Measurements from ENCODE around the gene IGFBP3. TPM values are rescaled to one million over a fixed set of nuclear protein-coding genes. Genes with fewer than 3 reads are reported as not detected.
A peak's percentile ranks its signal among the peaks of the same experiment; 100 is the strongest.

IGFBP3 gene
- total and polyA plus RNA-seq, 2 of the 13 experiments (the other 11 are each of a cell fraction or from before 2014, with no cell fraction given): 57.5 TPM; not detected in 1

DNA sequence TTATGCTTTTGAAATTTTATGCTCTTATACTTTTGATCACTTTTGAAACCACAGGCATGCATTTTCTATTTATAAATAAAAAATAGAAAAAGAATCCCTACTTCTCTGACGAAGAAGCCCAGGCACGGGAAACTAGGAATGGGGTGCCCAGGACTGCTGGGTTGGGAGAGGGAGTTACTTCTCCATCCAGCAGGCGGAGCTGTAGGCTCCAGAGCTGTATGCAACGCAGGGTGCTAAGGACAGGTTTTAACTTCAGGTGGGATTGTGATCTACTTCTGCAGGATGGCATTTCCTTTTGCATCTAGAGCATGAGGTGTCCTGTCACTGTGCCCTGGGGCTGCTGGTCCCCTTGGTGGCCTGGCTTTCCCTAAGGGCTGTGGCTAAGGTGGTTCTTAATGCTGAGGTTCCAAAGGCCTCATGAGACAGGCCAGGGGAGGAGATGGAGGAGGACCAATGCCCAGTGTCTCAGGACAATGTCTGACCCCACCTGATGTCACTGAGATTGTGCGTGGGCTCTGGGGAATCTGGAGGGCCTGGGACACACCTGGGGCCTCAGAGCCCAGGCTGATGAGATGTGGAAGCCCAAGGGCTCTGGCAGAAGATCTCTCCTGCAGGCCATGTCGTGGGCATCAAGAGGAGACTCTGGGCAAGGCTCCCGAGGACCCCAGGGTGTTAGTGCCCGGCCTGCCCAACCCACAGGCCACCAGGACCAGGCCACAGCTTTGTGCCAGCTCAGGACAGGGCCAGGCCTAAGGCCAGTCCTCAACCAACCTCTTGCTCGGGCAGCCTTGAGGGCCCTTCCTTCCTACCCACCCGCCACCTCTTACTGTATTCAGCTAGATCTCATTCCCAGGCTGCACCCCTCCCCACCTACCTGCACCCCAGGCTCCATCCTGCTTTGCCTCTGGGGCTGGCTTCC is 48.7 kb downstream of the IGFBP3 start (continued):
- TF ChIP-seq, protein P1, sequence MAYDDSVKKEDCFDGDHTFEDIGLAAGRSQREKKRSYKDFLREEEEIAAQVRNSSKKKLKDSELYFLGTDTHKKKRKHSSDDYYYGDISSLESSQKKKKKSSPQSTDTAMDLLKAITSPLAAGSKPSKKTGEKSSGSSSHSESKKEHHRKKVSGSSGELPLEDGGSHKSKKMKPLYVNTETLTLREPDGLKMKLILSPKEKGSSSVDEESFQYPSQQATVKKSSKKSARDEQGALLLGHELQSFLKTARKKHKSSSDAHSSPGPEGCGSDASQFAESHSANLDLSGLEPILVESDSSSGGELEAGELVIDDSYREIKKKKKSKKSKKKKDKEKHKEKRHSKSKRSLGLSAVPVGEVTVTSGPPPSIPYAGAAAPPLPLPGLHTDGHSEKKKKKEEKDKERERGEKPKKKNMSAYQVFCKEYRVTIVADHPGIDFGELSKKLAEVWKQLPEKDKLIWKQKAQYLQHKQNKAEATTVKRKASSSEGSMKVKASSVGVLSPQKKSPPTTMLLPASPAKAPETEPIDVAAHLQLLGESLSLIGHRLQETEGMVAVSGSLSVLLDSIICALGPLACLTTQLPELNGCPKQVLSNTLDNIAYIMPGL (CRISPR knock-in tag; IDR thresholded peaks at IDR 0.05; ENCODE audit: borderline replicate concordance in 1 of 2, low read depth in 1 of 2): peak in 1 of 2 experiments; percentile 77; a peak in 1 of 4 replicates
- TF ChIP-seq, protein P2, sequence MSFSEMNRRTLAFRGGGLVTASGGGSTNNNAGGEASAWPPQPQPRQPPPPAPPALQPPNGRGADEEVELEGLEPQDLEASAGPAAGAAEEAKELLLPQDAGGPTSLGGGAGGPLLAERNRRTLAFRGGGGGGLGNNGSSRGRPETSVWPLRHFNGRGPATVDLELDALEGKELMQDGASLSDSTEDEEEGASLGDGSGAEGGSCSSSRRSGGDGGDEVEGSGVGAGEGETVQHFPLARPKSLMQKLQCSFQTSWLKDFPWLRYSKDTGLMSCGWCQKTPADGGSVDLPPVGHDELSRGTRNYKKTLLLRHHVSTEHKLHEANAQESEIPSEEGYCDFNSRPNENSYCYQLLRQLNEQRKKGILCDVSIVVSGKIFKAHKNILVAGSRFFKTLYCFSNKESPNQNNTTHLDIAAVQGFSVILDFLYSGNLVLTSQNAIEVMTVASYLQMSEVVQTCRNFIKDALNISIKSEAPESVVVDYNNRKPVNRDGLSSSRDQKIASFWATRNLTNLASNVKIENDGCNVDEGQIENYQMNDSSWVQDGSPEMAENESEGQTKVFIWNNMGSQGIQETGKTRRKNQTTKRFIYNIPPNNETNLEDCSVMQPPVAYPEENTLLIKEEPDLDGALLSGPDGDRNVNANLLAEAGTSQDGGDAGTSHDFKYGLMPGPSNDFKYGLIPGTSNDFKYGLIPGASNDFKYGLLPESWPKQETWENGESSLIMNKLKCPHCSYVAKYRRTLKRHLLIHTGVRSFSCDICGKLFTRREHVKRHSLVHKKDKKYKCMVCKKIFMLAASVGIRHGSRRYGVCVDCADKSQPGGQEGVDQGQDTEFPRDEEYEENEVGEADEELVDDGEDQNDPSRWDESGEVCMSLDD (CRISPR knock-in tag; IDR thresholded peaks at IDR 0.05; ENCODE audit: borderline replicate concordance): no peak
- TF ChIP-seq ZNF333 (CRISPR knock-in tag; IDR thresholded peaks at IDR 0.05; ENCODE audit: borderline replicate concordance) (0 out of 2 replicates have a peak, but pooled peaks have one; percentile 25), SALL1 (CRISPR knock-in tag; IDR thresholded peaks at IDR 0.05) (peak; percentile 58), ZNF235 (CRISPR knock-in tag; IDR thresholded peaks at IDR 0.05; ENCODE audit: borderline replicate concordance) (0 out of 2 replicates have a peak, but pooled peaks have one; percentile 41), CREM (IDR thresholded peaks at IDR 0.05) (no peak), CREM (CRISPR knock-in tag; IDR thresholded peaks at IDR 0.05) (no peak), RFXAP (CRISPR knock-in tag; IDR thresholded peaks at IDR 0.05; ENCODE audit: borderline replicate concordance) (no peak), LCORL (IDR thresholded peaks at IDR 0.05) (no peak), LCORL (CRISPR knock-in tag; IDR thresholded peaks at IDR 0.05) (0 out of 2 replicates have a peak, but pooled peaks have one; percentile 38), NCOA2 (CRISPR knock-in tag; IDR thresholded peaks at IDR 0.05) (no peak), ZNF607 (CRISPR knock-in tag; IDR thresholded peaks at IDR 0.05; ENCODE audit: borderline replicate concordance) (peak; percentile 40; the same call in 1 of the 2 replicates), POGZ (CRISPR knock-in tag; IDR thresholded peaks at IDR 0.05) (peak; percentile 23; the same call in 1 of the 2 replicates), MEIS1 (CRISPR knock-in tag; IDR thresholded peaks at IDR 0.05; ENCODE audit: borderline replicate concordance) (peak; percentile 17; the same call in 1 of the 2 replicates), ZNF556 (CRISPR knock-in tag; IDR thresholded peaks at IDR 0.05; ENCODE audit: borderline replicate concordance) (no peak), FOXO1 (CRISPR knock-in tag; IDR thresholded peaks at IDR 0.05) (no peak)
- TF ChIP-seq, protein P3, sequence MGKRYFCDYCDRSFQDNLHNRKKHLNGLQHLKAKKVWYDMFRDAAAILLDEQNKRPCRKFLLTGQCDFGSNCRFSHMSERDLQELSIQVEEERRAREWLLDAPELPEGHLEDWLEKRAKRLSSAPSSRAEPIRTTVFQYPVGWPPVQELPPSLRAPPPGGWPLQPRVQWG (CRISPR knock-in tag; IDR thresholded peaks at IDR 0.05; ENCODE audit: borderline replicate concordance, low read depth): no peak
- TF ChIP-seq, protein P4, sequence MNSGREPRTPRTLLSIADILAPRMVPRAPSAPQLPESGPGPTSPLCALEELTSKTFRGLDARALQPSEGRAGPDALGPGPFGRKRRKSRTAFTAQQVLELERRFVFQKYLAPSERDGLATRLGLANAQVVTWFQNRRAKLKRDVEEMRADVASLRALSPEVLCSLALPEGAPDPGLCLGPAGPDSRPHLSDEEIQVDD (CRISPR knock-in tag; IDR thresholded peaks at IDR 0.05; ENCODE audit: borderline replicate concordance): no peak
- TF ChIP-seq, protein P5, sequence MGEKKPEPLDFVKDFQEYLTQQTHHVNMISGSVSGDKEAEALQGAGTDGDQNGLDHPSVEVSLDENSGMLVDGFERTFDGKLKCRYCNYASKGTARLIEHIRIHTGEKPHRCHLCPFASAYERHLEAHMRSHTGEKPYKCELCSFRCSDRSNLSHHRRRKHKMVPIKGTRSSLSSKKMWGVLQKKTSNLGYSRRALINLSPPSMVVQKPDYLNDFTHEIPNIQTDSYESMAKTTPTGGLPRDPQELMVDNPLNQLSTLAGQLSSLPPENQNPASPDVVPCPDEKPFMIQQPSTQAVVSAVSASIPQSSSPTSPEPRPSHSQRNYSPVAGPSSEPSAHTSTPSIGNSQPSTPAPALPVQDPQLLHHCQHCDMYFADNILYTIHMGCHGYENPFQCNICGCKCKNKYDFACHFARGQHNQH (CRISPR knock-in tag; IDR thresholded peaks at IDR 0.05): peak; percentile 30; the same call in 1 of the 2 replicates
- TF ChIP-seq, protein P6, sequence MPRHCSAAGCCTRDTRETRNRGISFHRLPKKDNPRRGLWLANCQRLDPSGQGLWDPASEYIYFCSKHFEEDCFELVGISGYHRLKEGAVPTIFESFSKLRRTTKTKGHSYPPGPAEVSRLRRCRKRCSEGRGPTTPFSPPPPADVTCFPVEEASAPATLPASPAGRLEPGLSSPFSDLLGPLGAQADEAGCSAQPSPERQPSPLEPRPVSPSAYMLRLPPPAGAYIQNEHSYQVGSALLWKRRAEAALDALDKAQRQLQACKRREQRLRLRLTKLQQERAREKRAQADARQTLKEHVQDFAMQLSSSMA (CRISPR knock-in tag; IDR thresholded peaks at IDR 0.05): 0 out of 2 replicates have a peak, but pooled peaks have one; percentile 31

Measured in HepG2 (cell line).